H54 (cell line): ENCODE results near the gene RTN4R.

ENCODE experiments used
- DNase-seq: peaks from one replicate; pipeline ENCODE4 v3.0.0; 2011; ENCODE audit warnings: low spot score, mixed read lengths; ENCODE audit not compliant: insufficient read length
- FAIRE-seq: peaks from 3 replicates; lab custom pipeline; 2011; peaks lifted over from hg19 to GRCh38; lab: Jason Lieb, UNC
- POLR2A ChIP-seq: IDR thresholded peaks from 2 replicates; pipeline ENCODE4 v1.6.1; 2011; ENCODE audit warnings: low read depth, mild to moderate bottlenecking, low read length

The RTN4R gene

DNA sequence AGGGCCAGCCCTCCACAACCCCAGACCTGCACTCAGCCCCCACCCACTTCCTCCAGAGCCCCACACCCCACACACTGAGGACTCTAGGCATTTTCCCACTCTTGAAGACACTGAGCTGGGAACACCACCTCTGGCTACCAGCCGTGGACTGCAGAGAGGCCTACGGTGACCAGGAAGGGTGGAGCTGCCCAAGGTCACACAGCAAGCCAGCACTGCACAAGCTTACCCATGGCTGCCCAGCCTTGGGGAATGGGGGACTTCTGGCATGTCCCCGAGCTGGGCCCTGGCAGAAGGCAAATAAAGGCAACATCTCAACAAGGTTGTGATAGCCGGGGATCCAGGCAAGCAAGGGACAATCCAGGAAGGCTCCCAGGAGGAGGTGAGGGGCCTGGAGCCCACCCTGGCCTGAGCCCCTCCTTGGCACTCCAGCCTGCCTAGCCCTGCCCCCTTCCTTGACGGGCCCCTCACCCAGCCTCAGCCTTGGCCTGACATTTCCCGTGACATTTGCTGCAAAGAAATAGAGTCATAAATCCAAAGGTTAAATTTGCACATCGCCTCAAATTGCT is 5.5 kb downstream of the RTN4R start:
- TF ChIP-seq POLR2A, result no peak
- no peak for FAIRE-seq

DNA sequence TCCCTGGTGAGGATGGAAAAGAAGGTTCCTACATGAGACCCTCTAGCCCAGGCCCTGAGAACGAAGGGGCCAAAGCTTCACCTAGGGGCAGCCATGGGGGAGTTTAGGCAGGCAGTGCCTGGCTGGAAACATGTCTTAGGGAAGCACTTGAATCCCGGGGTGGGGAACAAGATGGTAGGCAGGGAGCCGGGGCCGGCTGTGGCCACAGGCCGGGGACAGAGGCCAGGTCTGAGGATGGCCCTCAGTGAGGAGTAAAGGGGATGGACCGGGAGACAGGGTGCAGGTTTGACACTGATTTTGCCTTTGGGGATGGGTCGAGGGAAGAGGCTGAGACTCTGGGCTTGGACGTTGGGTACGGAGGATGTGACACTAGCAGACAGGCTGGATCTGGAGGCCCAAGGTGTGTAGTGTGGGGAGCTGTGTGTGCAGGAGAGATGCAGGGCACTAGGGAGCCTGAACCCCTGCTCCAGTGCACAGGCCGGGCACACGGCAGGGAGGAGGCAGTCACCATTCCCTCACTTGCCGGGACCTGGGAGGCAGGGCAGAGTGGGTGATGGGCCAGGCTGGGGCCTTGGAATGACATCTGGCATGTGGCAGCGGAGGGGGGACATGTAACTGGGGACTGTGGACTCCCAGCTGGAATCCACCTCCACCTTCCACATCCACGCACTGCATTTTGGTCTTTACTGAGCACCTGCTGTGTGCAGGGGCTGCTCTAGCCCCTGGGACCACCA is 6.1 kb downstream of the RTN4R start:
- no peak for TF ChIP-seq POLR2A
- DNase-seq (no peak), FAIRE-seq (no peak)

More for the DNA sequence above, 5.5 kb downstream of the RTN4R start:
- no peak for DNase-seq

DNA sequence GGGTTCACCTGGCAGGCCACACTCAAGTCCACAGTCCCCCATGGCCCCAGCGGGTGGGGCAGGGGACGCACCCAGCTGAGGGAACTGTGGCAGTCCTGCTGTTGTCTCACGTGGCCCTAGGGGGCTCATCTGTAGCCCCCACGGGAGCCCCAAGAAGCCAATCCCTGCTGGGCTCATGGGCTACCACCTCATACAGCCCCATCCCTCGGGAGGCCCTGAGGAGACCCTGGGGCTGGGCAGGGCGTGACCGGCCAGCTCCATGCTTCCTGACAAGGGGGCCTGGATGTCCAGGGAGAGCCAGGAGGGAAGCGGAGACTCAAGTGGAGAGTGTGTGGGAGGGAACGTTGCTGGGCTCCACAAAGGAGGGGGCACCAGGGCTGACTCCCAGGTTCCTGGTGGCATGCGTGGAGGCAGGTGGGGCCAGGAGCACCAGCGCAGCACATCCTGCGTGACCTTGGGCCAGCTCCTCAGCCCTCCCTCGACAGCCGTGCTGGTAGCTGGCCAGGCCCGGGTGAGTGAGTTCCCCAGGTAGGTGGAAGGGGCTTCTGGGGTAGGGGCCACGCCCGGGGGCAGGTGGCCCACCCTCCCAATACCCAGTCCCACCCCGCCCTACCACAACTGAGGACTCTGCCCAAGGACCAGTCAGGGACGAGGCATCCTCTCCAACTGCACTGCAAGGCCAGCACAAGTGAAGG is 7.9 kb downstream of the RTN4R start:
- FAIRE-seq (no peak), DNase-seq (no peak)
- no peak for TF ChIP-seq POLR2A

DNA sequence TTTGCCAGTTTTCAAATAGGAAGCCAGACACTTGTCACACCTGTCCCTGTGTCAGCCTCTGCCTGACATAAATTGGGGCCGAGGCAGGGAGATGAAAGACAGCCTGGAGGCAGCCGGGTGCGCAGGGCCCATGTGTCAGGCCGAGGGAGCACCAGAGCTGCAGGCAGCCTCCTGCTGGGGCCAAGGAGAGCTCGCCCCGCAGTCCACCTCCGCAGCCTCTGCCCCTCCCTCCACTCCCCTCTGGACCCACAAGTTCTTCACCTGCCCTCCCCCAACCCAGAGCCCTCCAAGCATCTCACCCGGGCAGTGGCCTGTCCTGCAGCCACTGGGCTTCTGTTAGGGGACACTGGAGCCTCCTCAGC is 8.8 kb downstream of the RTN4R start:
- no peak for DNase-seq
- no peak for TF ChIP-seq POLR2A
- no peak for FAIRE-seq

DNA sequence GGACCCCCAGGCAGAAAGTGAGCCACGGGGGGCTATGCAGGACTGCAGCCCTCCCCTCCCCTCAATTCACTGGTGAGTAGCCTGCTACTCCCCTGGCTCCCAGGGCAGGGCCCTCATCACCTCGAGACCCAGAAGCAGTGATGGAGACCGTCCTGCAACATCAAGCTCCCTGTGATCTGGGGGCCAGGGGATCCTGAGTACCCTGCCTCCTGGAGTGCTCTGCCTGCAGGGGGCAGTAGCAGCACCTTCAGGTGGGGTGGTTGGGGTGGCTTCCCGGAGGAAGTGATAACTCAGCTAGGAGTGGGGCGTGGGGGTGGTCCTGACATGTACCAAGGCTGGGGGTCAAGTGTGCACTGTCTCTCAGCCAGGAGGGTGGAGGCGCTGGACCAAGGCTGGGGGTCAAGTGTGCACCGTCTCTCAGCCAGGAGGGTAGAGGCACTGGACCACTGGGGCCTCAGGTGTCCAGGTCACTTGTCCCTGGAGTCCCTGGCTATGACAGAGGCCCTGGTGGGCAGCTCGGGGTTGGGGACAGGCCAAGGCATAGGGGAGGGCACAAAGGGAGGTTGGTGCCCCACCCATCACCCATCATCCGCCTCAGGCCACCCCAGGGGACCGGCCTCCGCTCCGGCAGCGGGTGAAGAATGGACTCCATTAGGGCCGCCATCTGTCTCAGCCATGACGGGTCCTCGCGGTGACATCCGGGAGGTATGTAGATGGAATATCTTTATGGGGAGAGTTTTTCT is 9.4 kb downstream of the RTN4R start:
- FAIRE-seq (no peak), DNase-seq (no peak)
- TF ChIP-seq POLR2A, result no peak

DNA sequence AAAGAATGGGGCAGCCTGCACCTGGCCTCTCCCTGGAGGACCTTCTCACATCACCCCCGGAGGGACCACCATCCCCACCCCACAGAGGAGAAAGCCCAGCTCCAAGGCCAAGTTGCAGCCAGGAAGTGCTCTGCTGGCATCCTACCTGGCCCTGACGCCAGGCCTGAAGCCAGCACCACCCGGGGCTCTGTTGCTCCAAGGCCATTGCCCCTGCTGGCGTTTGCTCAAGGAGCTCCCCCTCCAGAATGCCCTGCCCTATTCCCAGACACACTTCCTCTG is 10.2 kb downstream of the RTN4R start:
- no peak for FAIRE-seq
- no peak for DNase-seq
- no peak for TF ChIP-seq POLR2A

DNA sequence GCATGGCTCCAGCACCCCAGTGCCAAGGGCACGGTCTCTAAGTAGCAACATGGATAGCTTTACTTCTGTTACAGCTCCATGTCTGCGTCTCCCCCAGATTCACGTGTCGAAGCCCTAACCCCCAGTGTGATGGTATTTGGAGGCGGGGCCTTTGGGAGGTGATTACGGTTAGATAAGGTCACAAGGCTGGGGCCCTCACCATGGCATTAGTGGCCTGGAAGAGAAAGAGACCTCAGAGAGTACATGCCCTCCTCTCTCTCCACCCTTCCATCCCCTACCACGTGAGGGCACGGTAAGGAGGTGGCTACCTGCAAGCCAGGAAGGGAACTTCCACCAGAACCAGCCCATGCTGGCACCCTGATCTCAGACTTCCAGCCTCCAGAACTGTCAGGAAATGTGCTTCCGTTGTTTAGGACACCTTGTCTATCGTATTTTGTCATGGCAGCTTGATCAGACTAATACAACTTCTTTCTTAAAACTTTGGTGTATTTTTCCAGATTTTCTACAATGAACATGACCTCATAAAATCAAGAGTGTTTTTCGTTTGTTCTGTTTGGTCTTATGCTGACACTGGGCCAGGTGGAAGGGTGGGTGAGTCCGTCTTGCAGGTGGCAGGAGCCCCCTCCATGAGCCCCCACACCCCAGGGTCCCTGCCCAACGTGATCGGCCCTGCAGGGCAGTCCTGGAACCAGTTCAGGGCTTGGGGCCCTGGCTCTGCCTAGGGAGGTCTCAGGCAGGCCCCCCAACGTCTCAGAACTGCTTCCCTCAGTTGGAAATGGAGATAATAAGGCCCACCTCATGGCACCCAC is 10.7 kb downstream of the RTN4R start:
- no peak for DNase-seq
- FAIRE-seq, result no peak
- TF ChIP-seq POLR2A, result no peak

DNA sequence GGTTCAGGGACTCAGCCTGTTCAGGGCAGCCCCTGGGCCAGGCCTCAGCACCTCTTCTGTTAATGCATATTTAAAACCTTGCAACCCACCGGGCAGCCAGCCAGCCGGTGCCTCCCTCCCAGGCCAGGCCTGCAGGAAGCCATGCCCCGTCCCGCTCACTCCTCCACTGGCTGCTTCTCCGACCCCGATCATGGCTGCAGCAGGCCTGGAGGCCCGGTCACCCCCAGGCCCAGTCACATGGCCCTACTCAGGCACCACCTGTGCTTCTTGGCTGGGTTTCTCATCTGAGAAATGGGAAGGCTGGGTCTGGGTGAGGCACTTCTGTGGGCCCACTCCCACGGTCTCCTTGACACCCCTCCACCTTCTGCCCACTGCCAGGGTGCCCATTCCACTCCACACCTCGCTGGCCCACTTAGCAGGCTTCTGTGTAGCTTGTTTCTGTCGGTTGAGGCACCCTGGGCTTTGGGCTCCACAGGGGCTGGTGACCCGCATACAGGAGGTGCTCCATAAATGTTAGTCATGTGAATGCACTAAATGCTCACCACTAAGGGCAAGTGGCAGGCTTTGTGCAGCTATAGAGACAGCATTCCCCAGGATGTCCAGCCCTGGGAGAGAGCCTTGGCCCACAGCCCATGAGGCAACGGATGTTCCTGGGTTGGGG is 11.4 kb downstream of the RTN4R start:
- no peak for DNase-seq
- no peak for FAIRE-seq
- no peak for TF ChIP-seq POLR2A

DNA sequence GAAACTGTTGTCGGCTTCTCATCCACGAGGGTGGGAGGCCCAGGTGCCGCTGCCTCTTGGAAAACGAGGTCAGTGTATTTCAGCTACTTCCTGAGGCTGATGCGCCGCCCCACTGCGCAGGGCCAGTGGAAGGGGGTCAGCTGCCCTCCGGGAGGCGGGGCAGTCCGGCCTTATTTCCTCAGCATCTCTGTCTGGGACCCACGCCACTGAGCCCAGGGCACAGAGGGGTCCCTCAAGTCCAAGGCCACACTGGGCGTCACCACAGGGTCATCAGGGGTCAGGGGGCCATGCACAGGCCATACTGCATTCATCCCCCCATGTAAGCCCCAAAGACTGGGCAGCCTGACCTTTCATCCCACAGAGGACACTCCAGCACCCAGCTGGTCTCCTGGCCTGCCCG is 12.1 kb downstream of the RTN4R start:
- no peak for TF ChIP-seq POLR2A
- no peak for DNase-seq
- no peak for FAIRE-seq

DNA sequence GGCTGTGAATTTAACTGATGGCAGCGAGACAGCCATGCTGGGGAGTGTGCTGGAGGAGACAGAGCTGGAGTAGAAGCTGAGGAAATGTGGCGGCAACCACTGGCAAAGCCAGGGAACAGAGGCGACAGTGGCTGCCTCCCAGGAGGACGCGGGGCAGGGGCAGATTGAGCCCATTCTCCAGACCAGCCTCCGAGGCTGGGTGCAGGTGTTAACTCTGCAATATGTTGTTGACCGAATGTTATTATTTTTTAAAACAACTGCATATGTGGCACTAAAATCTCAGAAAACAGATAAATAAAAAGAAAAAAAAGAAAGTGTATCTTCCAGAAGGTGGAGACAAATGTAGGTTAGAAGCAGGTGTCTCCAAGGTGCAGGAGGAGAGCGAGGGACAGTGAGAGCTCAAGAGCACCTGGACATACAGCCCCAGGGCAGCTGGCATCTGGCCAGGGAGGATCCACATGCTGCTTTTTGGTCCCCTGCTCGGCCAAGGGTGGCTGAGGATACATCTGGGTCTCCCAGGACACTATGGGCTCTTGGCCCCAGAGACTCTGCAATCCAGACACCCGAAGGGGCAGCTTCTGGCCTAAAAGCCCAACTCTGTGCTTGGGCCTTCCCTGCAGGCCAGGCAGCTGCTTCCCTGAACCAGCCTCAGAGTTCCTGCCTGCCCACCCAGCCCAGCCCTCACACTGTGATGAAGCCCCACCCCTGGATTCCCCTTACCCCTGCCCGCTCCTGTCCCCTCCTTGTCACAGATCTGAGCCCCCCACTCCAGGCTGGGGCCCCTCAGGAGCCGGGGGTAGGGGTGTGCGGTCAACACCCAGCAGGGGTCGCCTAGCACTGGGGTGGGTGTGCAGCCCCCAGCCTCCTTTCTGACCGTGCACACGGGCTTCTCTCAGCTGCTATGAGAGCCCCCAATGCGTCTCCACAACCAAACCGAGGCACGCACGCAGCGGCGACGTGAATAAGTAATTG is 12.9 kb downstream of the RTN4R start:
- no peak for FAIRE-seq
- no peak for TF ChIP-seq POLR2A
- no peak for DNase-seq

DNA sequence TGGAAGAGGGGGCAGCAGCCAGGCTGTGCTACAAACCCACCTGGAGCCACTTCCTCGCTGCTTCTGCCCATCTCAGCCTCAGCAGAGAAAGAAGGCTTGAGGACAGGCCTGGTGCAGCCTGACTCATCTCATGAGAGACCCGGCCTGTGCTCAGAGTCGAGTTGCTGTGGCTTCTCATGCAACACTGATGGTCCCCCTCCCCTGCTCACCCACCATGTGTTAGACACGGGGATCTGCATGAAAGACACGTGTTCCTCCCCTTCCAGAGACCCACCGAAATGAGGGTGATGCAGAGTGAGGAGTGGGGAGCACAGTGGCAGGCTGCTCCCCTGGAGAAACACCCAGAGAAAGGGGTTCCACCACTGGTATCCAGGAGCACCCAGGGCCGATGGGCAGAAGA is 15.0 kb downstream of the RTN4R start:
- FAIRE-seq (no peak), DNase-seq (no peak)
- TF ChIP-seq POLR2A, result no peak

DNA sequence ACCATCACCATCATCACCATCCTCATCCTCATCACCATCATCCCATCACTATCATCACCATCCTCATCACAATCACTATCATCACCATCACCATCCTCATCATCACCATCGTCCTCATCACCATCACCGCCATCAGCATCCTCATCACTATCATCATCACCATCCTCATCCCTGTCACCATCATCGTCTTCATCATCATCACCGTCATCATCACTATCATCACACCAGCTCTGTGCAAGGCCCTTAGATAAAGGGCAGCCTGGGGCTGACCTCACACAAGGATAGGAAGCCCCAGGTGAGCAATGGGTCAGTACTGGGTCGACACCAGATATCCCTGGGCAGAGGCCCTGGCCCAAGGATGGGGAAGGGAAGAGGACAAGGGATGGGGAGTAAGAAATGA is 16.1 kb downstream of the RTN4R start:
- FAIRE-seq, result no peak
- no peak for TF ChIP-seq POLR2A
- no peak for DNase-seq
